Suprapubic skin (tissue), 4 donors: ENCODE measurements around the gene LGALS8. TPM values are rescaled to one million over a fixed set of nuclear protein-coding genes. Genes with fewer than 3 reads are reported as not detected.
"Not testable (repeated sequence)": the region's sequence is repeated elsewhere in the genome, so short reads cannot be mapped to it uniquely, and the experiment has no call there.

Experiments
- DNase-seq, 2 donors: peaks; one replicate each; pipeline ENCODE4 v3.0.0-alpha.2; 2019; ENCODE audit warnings: low spot score in 2 of 2
- H3K27ac ChIP-seq: fragments of 200-600 bp; sonication (generic); one replicate; pipeline ENCODE4 v1.5.1; 2019
- H3K27me3 ChIP-seq: fragments of 200-600 bp; sonication (generic); one replicate; pipeline ENCODE4 v1.5.1; 2019
- H3K36me3 ChIP-seq: fragments of 200-600 bp; sonication (generic); one replicate; pipeline ENCODE4 v1.5.1; 2019
- H3K4me1 ChIP-seq: fragments of 200-600 bp; sonication (generic); one replicate; pipeline ENCODE4 v1.5.1; 2019
- H3K4me3 ChIP-seq: fragments of 200-600 bp; sonication (generic); one replicate; pipeline ENCODE4 v1.5.1; 2019; ENCODE audit warnings: mild to moderate bottlenecking
- H3K9me3 ChIP-seq: fragments of 200-600 bp; sonication (generic); one replicate; pipeline ENCODE4 v1.5.1; 2019
- EP300 ChIP-seq: sonication (generic); formaldehyde crosslinking; IDR thresholded peaks from one replicate; pipeline ENCODE4 v1.6.1; 2017; ENCODE audit warnings: antibody characterized with exemption
- POLR2A ChIP-seq, 2 donors: fragments of 450-650 bp; IDR thresholded peaks; one replicate each; pipeline ENCODE4 v1.6.1; 2017; ENCODE audit warnings: antibody characterized with exemption in 2 of 2, mild to moderate bottlenecking in 2 of 2, moderate library complexity in 2 of 2
- POLR2AphosphoS5 ChIP-seq, 3 donors: sonication (generic); formaldehyde crosslinking; IDR thresholded peaks; one replicate each; pipeline ENCODE4 v1.6.1; 2017; ENCODE audit warnings: antibody characterized with exemption in 3 of 3
- WGBS: methylation state at CpG from one replicate; pipeline ENCODE4 v1.1.5; 2018; 5-methylcytosine and 5-hydroxymethylcytosine counted together
- total RNA-seq, 4 donors: library from RNA; depleted of rRNA; stranded (reverse); fragments of >200 nt; gene quantifications; one replicate each; pipeline ENCODE4 v1.1.0, GENCODE V29; 2016
- TF ChIP-seq, protein P1 (sequence below), 2 donors: fragments of 200-600 bp in 1 of 2; fragments of 450-650 bp in 1 of 2; sonication (generic) in 1 of 2; IDR thresholded peaks; one replicate each; pipeline ENCODE4 v1.5.1; 2016 to 2019; ENCODE audit warnings: antibody characterized with exemption in 2 of 2, mild to moderate bottlenecking in 1 of 2, moderate library complexity in 1 of 2

Gene LGALS8
- 100 to 1,000 TPM in 2 of 4 donors, 10 to 100 TPM in 2; 70.2 to 280 (median 99.3) TPM for total RNA-seq

GRCh38 chr1:236523704-236524141 lies at the start of gene LGALS8:
Gene LGALS8 (plus strand): TSS chr1:236523982. CDS start chr1:236526071, 2,089 bp downstream.
- Histone ChIP-seq H3K36me3 (peaks cover 14% of the 10 kb centered on the region), H3K9me3 (no peaks in the 10 kb centered on the region), H3K27ac (peak within 1 kb of the TSS; percentile 87), H3K4me1 (peaks cover 7% of the 10 kb centered on the region), H3K27me3 (no peaks in the 10 kb centered on the region), H3K4me3 (peak within 1 kb of the TSS; percentile 71)
- WGBS = 0% methylated on average over 3 of the region's 35 CpGs
- TF ChIP-seq POLR2A (IDR thresholded peaks at IDR 0.05) (peak in 1 of 2 donors; percentile 41), EP300 (no peak), POLR2AphosphoS5 (IDR thresholded peaks at IDR 0.05) (peak in 2 of 3 donors; percentile 50 to 96)
- TF ChIP-seq, protein P1, sequence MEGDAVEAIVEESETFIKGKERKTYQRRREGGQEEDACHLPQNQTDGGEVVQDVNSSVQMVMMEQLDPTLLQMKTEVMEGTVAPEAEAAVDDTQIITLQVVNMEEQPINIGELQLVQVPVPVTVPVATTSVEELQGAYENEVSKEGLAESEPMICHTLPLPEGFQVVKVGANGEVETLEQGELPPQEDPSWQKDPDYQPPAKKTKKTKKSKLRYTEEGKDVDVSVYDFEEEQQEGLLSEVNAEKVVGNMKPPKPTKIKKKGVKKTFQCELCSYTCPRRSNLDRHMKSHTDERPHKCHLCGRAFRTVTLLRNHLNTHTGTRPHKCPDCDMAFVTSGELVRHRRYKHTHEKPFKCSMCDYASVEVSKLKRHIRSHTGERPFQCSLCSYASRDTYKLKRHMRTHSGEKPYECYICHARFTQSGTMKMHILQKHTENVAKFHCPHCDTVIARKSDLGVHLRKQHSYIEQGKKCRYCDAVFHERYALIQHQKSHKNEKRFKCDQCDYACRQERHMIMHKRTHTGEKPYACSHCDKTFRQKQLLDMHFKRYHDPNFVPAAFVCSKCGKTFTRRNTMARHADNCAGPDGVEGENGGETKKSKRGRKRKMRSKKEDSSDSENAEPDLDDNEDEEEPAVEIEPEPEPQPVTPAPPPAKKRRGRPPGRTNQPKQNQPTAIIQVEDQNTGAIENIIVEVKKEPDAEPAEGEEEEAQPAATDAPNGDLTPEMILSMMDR (IDR thresholded peaks at IDR 0.05) = no peak
- peak; percentile 95 to 96 for DNase-seq

DNA sequence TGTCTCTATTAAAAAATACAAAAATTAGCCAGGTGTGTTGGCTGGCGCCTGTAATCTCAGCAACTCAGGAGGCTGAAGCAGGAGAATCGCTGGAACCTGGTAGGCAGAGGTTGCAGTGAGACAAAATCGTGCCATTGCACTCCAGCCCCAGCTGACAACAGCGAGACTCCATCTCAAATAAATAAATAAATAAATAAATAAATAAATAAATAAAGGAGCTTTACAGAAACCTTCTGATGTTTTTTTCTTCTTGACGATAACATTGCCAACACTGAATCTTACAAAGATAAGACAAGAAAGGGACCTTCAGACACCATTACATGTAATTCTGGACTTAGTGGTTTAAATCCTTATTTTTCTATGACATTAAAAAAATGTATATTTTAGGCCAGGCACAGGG lies 47.8 kb upstream of the LGALS8 start:
- TF ChIP-seq, protein P1 (IDR thresholded peaks at IDR 0.05) = no peak
- TF ChIP-seq EP300 (no peak), POLR2A (IDR thresholded peaks at IDR 0.05) (no peak), POLR2AphosphoS5 (IDR thresholded peaks at IDR 0.05) (no peak)
- Histone ChIP-seq H3K36me3 (no peaks in the 10 kb centered on the region), H3K4me3 (no peak overlapping the region), H3K4me1 (peaks cover 19% of the 10 kb centered on the region), H3K9me3 (no peaks in the 10 kb centered on the region), H3K27me3 (no peaks in the 10 kb centered on the region), H3K27ac (no peak overlapping the region)
- DNase-seq = no peak
- WGBS = 93% methylated on average over 5 of the region's 5 CpGs

GRCh38 chr1:236480758-236481436 lies 42.9 kb upstream of the LGALS8 start:
- TF ChIP-seq EP300 (no peak), POLR2AphosphoS5 (IDR thresholded peaks at IDR 0.05) (no peak), POLR2A (IDR thresholded peaks at IDR 0.05) (no peak)
- TF ChIP-seq, protein P1 (IDR thresholded peaks at IDR 0.05) = no peak
- H3K4me3 ChIP-seq = no peak overlapping the region
- no peak overlapping the region for H3K27ac ChIP-seq
- 49% methylated on average over 5 of the region's 5 CpGs for WGBS
- H3K9me3 ChIP-seq = no peaks in the 10 kb centered on the region
- no peaks in the 10 kb centered on the region for H3K36me3 ChIP-seq
- no peaks in the 10 kb centered on the region for H3K27me3 ChIP-seq
- H3K4me1 ChIP-seq = no peaks in the 10 kb centered on the region
- no peak for DNase-seq

GRCh38 chr1:236484310-236484971 lies 39.3 kb upstream of the LGALS8 start:
- Histone ChIP-seq H3K9me3 (no peaks in the 10 kb centered on the region), H3K4me1 (no peaks in the 10 kb centered on the region), H3K4me3 (no peak overlapping the region), H3K36me3 (no peaks in the 10 kb centered on the region), H3K27ac (no peak overlapping the region), H3K27me3 (no peaks in the 10 kb centered on the region)
- TF ChIP-seq, protein P1 (IDR thresholded peaks at IDR 0.05) = no peak
- TF ChIP-seq POLR2AphosphoS5 (IDR thresholded peaks at IDR 0.05) = no peak
- no peak for TF ChIP-seq EP300
- TF ChIP-seq POLR2A (IDR thresholded peaks at IDR 0.05) = no peak
- WGBS = 77% methylated on average over 14 of the region's 14 CpGs
- no peak for DNase-seq

- Histone ChIP-seq H3K36me3 (no peaks in the 10 kb centered on the region), H3K4me1 (peaks cover 5% of the 10 kb centered on the region), H3K4me3 (no peak overlapping the region), H3K27me3 (no peaks in the 10 kb centered on the region), H3K27ac (no peak overlapping the region), H3K9me3 (no peaks in the 10 kb centered on the region)
- 48% methylated on average over 4 of the region's 4 CpGs for WGBS
- TF ChIP-seq, protein P1 (IDR thresholded peaks at IDR 0.05) = no peak
- TF ChIP-seq EP300 (no peak), POLR2A (IDR thresholded peaks at IDR 0.05) (no peak), POLR2AphosphoS5 (IDR thresholded peaks at IDR 0.05) (no peak)
- DNase-seq = no peak
Observed at GRCh38 chr1:236486356-236487002, 37.3 kb upstream of the LGALS8 start.

DNA sequence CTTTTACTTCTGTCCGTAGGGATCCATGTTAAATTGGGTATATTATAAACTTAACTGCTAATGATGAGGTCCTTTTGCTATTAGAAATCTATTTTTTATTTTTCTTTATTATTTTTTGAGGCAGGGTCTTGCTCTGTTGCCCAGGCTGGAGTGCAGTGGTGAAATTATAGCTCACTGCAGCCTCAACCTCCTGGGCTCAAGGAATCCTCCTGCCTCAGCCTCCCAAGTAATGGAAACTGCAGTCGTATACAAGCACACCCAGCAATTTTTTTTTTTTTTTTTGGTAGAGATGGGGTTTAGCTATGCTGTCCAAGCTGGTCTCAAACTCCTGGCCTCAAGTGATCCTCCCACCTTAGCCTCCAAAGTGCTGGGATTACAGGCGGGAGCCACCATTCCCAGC lies 34.6 kb upstream of the LGALS8 start:
- H3K9me3 ChIP-seq, H3K27ac ChIP-seq, H3K27me3 ChIP-seq, H3K4me1 ChIP-seq, H3K36me3 ChIP-seq, DNase-seq, H3K4me3 ChIP-seq: not testable (repeated sequence)
- 88% methylated on average over 3 of the region's 3 CpGs for WGBS
